Keratinocyte (primary cell): Measurements from ENCODE around the gene DSE.

Experiments
- CTCF ChIP-seq, 3 experiments: IDR thresholded peaks in 1 of 3; conservative IDR thresholded peaks in 1 of 3; optimal IDR thresholded peaks in 1 of 3; 2 replicates in 2 of 3; 3 replicates in 1 of 3; pipeline versions ENCODE3 to v1.5.1; 2011; ENCODE audit warnings: low read length in 3 of 3, mild to moderate bottlenecking in 3 of 3, moderate library complexity in 2 of 3, control low read depth in 1 of 3, inconsistent platforms in 1 of 3; ENCODE audit not compliant: insufficient read depth in 2 of 3; ENCODE audit errors: extremely low read depth in 1 of 3
- EZH2 ChIP-seq: IDR thresholded peaks from one replicate; pipeline ENCODE4 v1.6.1; 2012; ENCODE audit warnings: inconsistent platforms, mild to moderate bottlenecking, low read length, moderate library complexity

DNA sequence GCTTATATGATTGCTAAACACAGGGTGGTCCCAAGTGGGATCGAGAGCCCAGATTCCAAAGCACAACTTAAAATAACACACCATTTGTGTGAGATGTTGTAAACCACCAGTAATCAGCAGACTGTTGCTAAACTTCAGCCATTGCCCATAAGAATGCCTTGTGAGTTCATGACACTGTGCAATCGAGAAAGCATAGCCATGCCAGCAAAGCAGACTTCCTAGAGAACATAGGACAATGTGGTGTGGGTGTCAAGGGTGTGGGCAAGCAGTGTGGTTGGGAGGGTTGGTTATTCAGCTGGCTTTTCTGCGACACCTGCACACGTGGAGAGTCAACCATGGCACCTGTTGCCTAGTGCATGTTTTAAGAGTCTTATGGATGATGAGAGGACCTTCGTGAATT lies 74.4 kb downstream of the DSE start:
- TF ChIP-seq EZH2 (no peak), CTCF (optimal IDR thresholded peaks at IDR 0.05 in 1 of 3, IDR thresholded peaks at IDR 0.05 in 1 of 3, conservative IDR thresholded peaks at IDR 0.05 in 1 of 3; ENCODE audit: extremely low read depth in 1 of 3, insufficient read depth in 2 of 3, low read length in 3 of 3) (no peak)
